GM12878 (cell line): Measurements from ENCODE around the gene ZDHHC7. TPM values are rescaled to one million over a fixed set of nuclear protein-coding genes. Genes with fewer than 3 reads are reported as not detected.

Experiments
- ATAC-seq: fragments of 200-7000 bp; cut with Tn5 transposase; 3 replicates; pipeline ENCODE4 v1.9.1; 2020; ENCODE audit warnings: mild to moderate bottlenecking, moderate library complexity
- BruUV-seq: library from RNA; stranded (reverse); fragments of 400-500 nt; replicated peaks from 2 replicates; lab custom pipeline; 2021; lab: Mats Ljungman, UMichigan
- CTCF ChIA-PET: fragments of 300-600 bp; sonication (Branson Sonifier 250); formaldehyde crosslinking; extraction: SDS; loops from one replicate; lab custom pipeline; 2021; ENCODE audit warnings: inconsistent platforms; lab: Yijun Ruan, JAX
- POLR2A ChIA-PET: fragments of 350-600 bp; formaldehyde crosslinking; extraction: SDS; loops from one replicate; lab custom pipeline; 2021; ENCODE audit warnings: inconsistent platforms; lab: Charles Lee
- RAD21 ChIA-PET: fragments of 300-600 bp; sonication (Branson Sonifier 250); formaldehyde crosslinking; loops from one replicate; lab custom pipeline; 2023; ENCODE audit warnings: antibody characterized with exemption; ENCODE audit not compliant: unreplicated experiment; lab: Charles Lee
- SMC1A ChIA-PET: fragments of 300-600 bp; sonication (Branson Sonifier 250); formaldehyde crosslinking; loops from one replicate; lab custom pipeline; 2023; ENCODE audit not compliant: unreplicated experiment, uncharacterized antibody; lab: Charles Lee
- DNase-seq: peaks from one replicate; pipeline ENCODE4 v3.0.0-alpha.2; 2011; ENCODE audit warnings: low read depth, low spot score
- FAIRE-seq: peaks from 3 replicates; lab custom pipeline; 2011; peaks lifted over from hg19 to GRCh38; lab: Jason Lieb, UNC
- H2AFZ ChIP-seq: 2 replicates; pipeline ENCODE4 v1.6.0; 2011; ENCODE audit warnings: low read depth, low read length, control low read depth; ENCODE audit not compliant: control insufficient read depth
- H3K27ac ChIP-seq: 2 replicates; pipeline ENCODE4 v1.5.1; 2011; ENCODE audit warnings: control low read depth; ENCODE audit not compliant: control insufficient read depth, insufficient read depth
- H3K27me3 ChIP-seq, 2 experiments: replicated peaks in 1 of 2; 2 replicates each; pipeline versions ENCODE4 v1.6.0 to v1.6.1; 2011; ENCODE audit warnings: low read length in 1 of 2; ENCODE audit not compliant: control insufficient read depth in 2 of 2, insufficient read depth in 2 of 2
- H3K36me3 ChIP-seq, 2 experiments: 2 replicates each; pipeline ENCODE4 v1.5.1; 2011; ENCODE audit warnings: low read length in 1 of 2; ENCODE audit not compliant: control insufficient read depth in 2 of 2, insufficient read depth in 2 of 2
- H3K4me1 ChIP-seq: 2 replicates; pipeline ENCODE4 v1.6.1; 2011; ENCODE audit warnings: mild to moderate bottlenecking, low read length, moderate library complexity, mixed read lengths; ENCODE audit not compliant: control insufficient read depth, insufficient read depth
- H3K4me2 ChIP-seq: 2 replicates; pipeline ENCODE4 v1.6.0; 2011; ENCODE audit warnings: control low read depth; ENCODE audit not compliant: control insufficient read depth, insufficient read depth
- H3K4me3 ChIP-seq: fragments of 200-600 bp; sonication (generic); 2 replicates; pipeline ENCODE4 v1.5.1; 2016
- H3K79me2 ChIP-seq: 2 replicates; pipeline ENCODE4 v1.6.0; 2011; ENCODE audit warnings: low read length; ENCODE audit not compliant: control insufficient read depth, insufficient read depth
- H3K9ac ChIP-seq: 2 replicates; pipeline ENCODE4 v1.8.0; 2011; ENCODE audit warnings: low read length, control low read depth, mixed read lengths; ENCODE audit not compliant: control insufficient read depth, insufficient read depth
- H3K9me3 ChIP-seq: replicated peaks from 3 replicates; pipeline ENCODE4 v1.5.1; 2011; ENCODE audit warnings: mild to moderate bottlenecking, low read length; ENCODE audit not compliant: control insufficient read depth, insufficient read depth
- H4K20me1 ChIP-seq: 2 replicates; pipeline ENCODE4 v1.6.0; 2011; ENCODE audit not compliant: control insufficient read depth, insufficient read depth
- ASH2L ChIP-seq: fragments of 300-600, 200-600 bp; sonication (generic); IDR thresholded peaks from 2 replicates; pipeline ENCODE4 v1.6.1; 2017; ENCODE audit warnings: low read depth, mild to moderate bottlenecking, borderline replicate concordance
- POLR2A ChIP-seq: IDR thresholded peaks from 2 replicates; pipeline ENCODE4 v1.6.1; 2011; ENCODE audit warnings: low read depth, mild to moderate bottlenecking, low read length
- YY1 ChIP-seq: IDR thresholded peaks from 2 replicates; pipeline ENCODE4 v1.6.1; 2011; ENCODE audit warnings: low read depth, mild to moderate bottlenecking, low read length
- ZBTB4 ChIP-seq: fragments of 450-650 bp; formaldehyde crosslinking; IDR thresholded peaks from 2 replicates; pipeline ENCODE4 v1.4.0; 2022; ENCODE audit warnings: mild to moderate bottlenecking, moderate library complexity
- WGBS: methylation state at CpG from one replicate; pipeline ENCODE4 v1.1.6; 2016; ENCODE audit warnings: low lambda C conversion rate; ENCODE audit not compliant: insufficient replicate concordance, insufficient coverage; ENCODE audit errors: missing lambda C conversion rate; 5-methylcytosine and 5-hydroxymethylcytosine counted together
- in situ Hi-C: fragments of 300-500 bp; cut with MboI; formaldehyde crosslinking; loops from 9 replicates; pipeline ENCODE4 v1.14.3; 2018; ENCODE audit warnings: mixed read lengths
- intact Hi-C: fragments of 100-400 bp; cut with micrococcal nuclease; formaldehyde crosslinking; loops from one replicate; pipeline ENCODE4 v1.14.2; 2022; ENCODE audit not compliant: unreplicated experiment
- polyA plus RNA-seq, 11 experiments: library from polyadenylated mRNA; depleted of rRNA in 4 of 11; unstranded in 6 of 11; stranded (reverse) in 5 of 11; fragments of >200 nt; fragmentation: Nextera tagmentation in 4 of 11; fragmentation: Illumina TruSeq in 1 of 11; extraction: Ambion mirVana in 4 of 11; extraction: Trizol in 1 of 11; gene quantifications; 1 replicate in 1 of 11; 2 replicates in 10 of 11; pipeline versions ENCODE4 v1.2.1 to v1.2.3, GENCODE V29; 2011 to 2016; ENCODE audit warnings: inconsistent platforms in 2 of 11, missing spikeins in 2 of 11, low read depth in 1 of 11
- total RNA-seq, 4 experiments: library from RNA; depleted of rRNA in 3 of 4; stranded (reverse); fragments of >200 nt in 3 of 4; fragmentation: Illumina TruSeq in 1 of 4; extraction: Trizol in 1 of 4; gene quantifications; 2 replicates each; pipeline versions ENCODE4 v1.2.1 to v1.2.3, GENCODE V29; 2013 to 2021

Gene ZDHHC7
- total and polyA plus RNA-seq, 10 of the 15 experiments (the other 5 are each of a cell fraction or from before 2014, with no cell fraction given) = 0.87 to 26.0 (median 20.0) TPM

GRCh38 chr16:84975066-84975465 lies 36.3 kb downstream of the ZDHHC7 start:
- no peaks in the 10 kb centered on the region for H3K79me2 ChIP-seq
- WGBS = 92% methylated on average over 12 of the region's 12 CpGs
- H3K4me1 ChIP-seq = no peaks in the 10 kb centered on the region
- BruUV-seq = no TSS peak
- no peaks in the 10 kb centered on the region for H4K20me1 ChIP-seq
- in situ Hi-C loops (no loop called here), intact Hi-C loops (no loop called here)
- ChIA-PET CTCF (interaction anchor here (0.6 kb wide), 1 partner anchor 1967 kb away, joined by 3 read pairs; no protein-coding TSS in a partner anchor), RAD21 (no interaction called here), POLR2A (no interaction called here), SMC1A (no interaction called here)
- no peak overlapping the region for H3K9ac ChIP-seq
- TF ChIP-seq POLR2A (peak; percentile 2; the same call in 1 of the 2 replicates), ZBTB4 (CRISPR knock-in tag) (no peak), YY1 (no peak), ASH2L (no peak)
- no peak overlapping the region for H3K4me2 ChIP-seq
- H3K9me3 ChIP-seq = no peaks in the 10 kb centered on the region
- DNase-seq (no peak), ATAC-seq (no peak), FAIRE-seq (no peak)
- no peak overlapping the region for H2AFZ ChIP-seq
- no peak overlapping the region for H3K27ac ChIP-seq
- no peaks in the 10 kb centered on the region for H3K27me3 ChIP-seq
- no peak overlapping the region for H3K4me3 ChIP-seq
- H3K36me3 ChIP-seq = peaks cover 10 to 12% of the 10 kb centered on the region in 2 experiments
